Neural cell (in vitro differentiated cells): ENCODE measurements around the gene KCNS1.

ENCODE experiments used
- CTCF ChIP-seq: fragments of 450-650 bp; IDR thresholded peaks from 2 replicates; pipeline ENCODE4 v1.5.1; 2014; ENCODE audit warnings: antibody characterized with exemption, mild to moderate bottlenecking, moderate library complexity; ENCODE audit not compliant: poor library complexity, severe bottlenecking
- EP300 ChIP-seq: fragments of 450-650 bp; conservative IDR thresholded peaks from 2 replicates; pipeline ENCODE4 v1.6.1; 2014; ENCODE audit warnings: antibody characterized with exemption, mild to moderate bottlenecking, moderate library complexity; ENCODE audit not compliant: poor library complexity, severe bottlenecking
- EZH2 ChIP-seq: fragments of 200-600, 300-800 bp; shearing (Covaris generic), sonication (generic); IDR thresholded peaks from 2 replicates; pipeline ENCODE4 v1.6.1; 2014; ENCODE audit warnings: antibody characterized with exemption, low read length, borderline replicate concordance, mild to moderate bottlenecking; ENCODE audit not compliant: insufficient read depth, poor library complexity, severe bottlenecking
- MXI1 ChIP-seq: fragments of 450-650 bp; conservative IDR thresholded peaks from 2 replicates; pipeline ENCODE4 v1.6.1; 2014; ENCODE audit warnings: antibody characterized with exemption, mild to moderate bottlenecking; ENCODE audit not compliant: poor library complexity, severe bottlenecking
- POLR2AphosphoS5 ChIP-seq: IDR thresholded peaks from 2 replicates; pipeline ENCODE4 v1.6.1; 2012
- RAD21 ChIP-seq: fragments of 450-650 bp; conservative IDR thresholded peaks from 2 replicates; pipeline ENCODE4 v1.6.1; 2014; ENCODE audit warnings: antibody characterized with exemption, mild to moderate bottlenecking, moderate library complexity
- REST ChIP-seq: IDR thresholded peaks from 2 replicates; pipeline ENCODE4 v1.6.1; 2012; ENCODE audit warnings: borderline replicate concordance
- SMC3 ChIP-seq: fragments of 450-650 bp; conservative IDR thresholded peaks from 2 replicates; pipeline ENCODE4 v1.6.1; 2014; ENCODE audit warnings: antibody characterized with exemption, mild to moderate bottlenecking, moderate library complexity; ENCODE audit not compliant: poor library complexity
- TAF1 ChIP-seq: IDR thresholded peaks from 2 replicates; pipeline ENCODE4 v1.6.1; 2012; ENCODE audit warnings: low read depth

- TF ChIP-seq CTCF (no peak), RAD21 (no peak), TAF1 (no peak), EP300 (no peak), POLR2AphosphoS5 (no peak), SMC3 (no peak), REST (no peak), EZH2 (no peak), MXI1 (no peak)
Observed at GRCh38 chr20:45044601-45045000, 56.3 kb downstream of the KCNS1 start.
